Neural crest cell (in vitro differentiated cells): Measurements from ENCODE around the gene FNDC3B. TPM values are rescaled to one million over a fixed set of nuclear protein-coding genes. Genes with fewer than 3 reads are reported as not detected.

Experiments used
- DNase-seq: peaks from one replicate; pipeline ENCODE4 v3.0.0; 2021; ENCODE audit warnings: low read depth, mixed read lengths, low spot score
- H3K27ac Mint-ChIP-seq: one replicate; pipeline ENCODE4 v1.8.0; 2021; ENCODE audit warnings: mild to moderate bottlenecking, mixed read lengths; ENCODE audit not compliant: unreplicated experiment
- H3K27me3 Mint-ChIP-seq: 2 replicates; pipeline ENCODE4 v1.8.0; 2021; ENCODE audit warnings: low read depth, mild to moderate bottlenecking, mixed read lengths
- H3K36me3 Mint-ChIP-seq: 2 replicates; pipeline ENCODE4 v1.8.0; 2021; ENCODE audit warnings: low read depth, mild to moderate bottlenecking, mixed read lengths
- H3K4me1 Mint-ChIP-seq: 2 replicates; pipeline ENCODE4 v1.8.0; 2021; ENCODE audit warnings: mixed read lengths
- H3K4me3 Mint-ChIP-seq: one replicate; pipeline ENCODE4 v1.8.0; 2021; ENCODE audit warnings: mild to moderate bottlenecking, mixed read lengths
- H3K9me3 Mint-ChIP-seq: 2 replicates; pipeline ENCODE4 v1.8.0; 2021; ENCODE audit warnings: mixed read lengths
- CTCF ChIP-seq: fragments of 200-600 bp; sonication (generic); conservative IDR thresholded peaks from 2 replicates; pipeline ENCODE4 v1.5.0; 2021; ENCODE audit warnings: antibody characterized with exemption, mild to moderate bottlenecking
- total RNA-seq: library from RNA; stranded (reverse); gene quantifications from 2 replicates; pipeline ENCODE4 v1.2.1, GENCODE V29; 2021

The FNDC3B gene
- total RNA-seq, 1 donor from 2014 or later = 41.5 TPM

GRCh38 chr3:172262991-172263608 lies 223.7 kb downstream of the FNDC3B start:
- no peaks in the 10 kb centered on the region for H3K9me3 Mint-ChIP-seq
- H3K27ac Mint-ChIP-seq = no peak overlapping the region
- H3K4me1 Mint-ChIP-seq = peaks cover 48% of the 10 kb centered on the region
- H3K4me3 Mint-ChIP-seq = no peak overlapping the region
- peaks cover 12% of the 10 kb centered on the region for H3K36me3 Mint-ChIP-seq
- H3K27me3 Mint-ChIP-seq = no peaks in the 10 kb centered on the region
- DNase-seq = no peak
- TF ChIP-seq CTCF = no peak

GRCh38 chr3:172263781-172264486 lies 224.6 kb downstream of the FNDC3B start:
- H3K4me3 Mint-ChIP-seq = no peak overlapping the region
- H3K36me3 Mint-ChIP-seq = peaks cover 12% of the 10 kb centered on the region
- no peak for TF ChIP-seq CTCF
- H3K27me3 Mint-ChIP-seq = no peaks in the 10 kb centered on the region
- DNase-seq = no peak
- no peaks in the 10 kb centered on the region for H3K9me3 Mint-ChIP-seq
- no peak overlapping the region for H3K27ac Mint-ChIP-seq
- peaks cover 40% of the 10 kb centered on the region for H3K4me1 Mint-ChIP-seq

- Mint-ChIP-seq H3K9me3 (no peaks in the 10 kb centered on the region), H3K4me3 (no peak overlapping the region), H3K27ac (peak overlapping the region; percentile 7), H3K4me1 (peaks cover 25% of the 10 kb centered on the region), H3K27me3 (no peaks in the 10 kb centered on the region), H3K36me3 (peaks cover 17% of the 10 kb centered on the region)
- DNase-seq = no peak
- no peak for TF ChIP-seq CTCF
Measured at GRCh38 chr3:172266103-172266502, 226.7 kb downstream of the FNDC3B start.

GRCh38 chr3:172268425-172268824 lies 229.0 kb downstream of the FNDC3B start:
- Mint-ChIP-seq H3K27me3 (no peaks in the 10 kb centered on the region), H3K4me3 (no peak overlapping the region), H3K27ac (no peak overlapping the region), H3K9me3 (no peaks in the 10 kb centered on the region), H3K36me3 (peaks cover 16% of the 10 kb centered on the region), H3K4me1 (peaks cover 18% of the 10 kb centered on the region)
- DNase-seq = no peak
- no peak for TF ChIP-seq CTCF

- Mint-ChIP-seq H3K36me3 (peaks cover 16% of the 10 kb centered on the region), H3K27me3 (no peaks in the 10 kb centered on the region)
- no peak for DNase-seq
Measured at GRCh38 chr3:172268868-172269267, 229.5 kb downstream of the FNDC3B start.

More at GRCh38 chr3:172268868-172269267, 229.5 kb downstream of the FNDC3B start:
- no peak for TF ChIP-seq CTCF
- Mint-ChIP-seq H3K27ac (no peak overlapping the region), H3K4me3 (no peak overlapping the region), H3K4me1 (peaks cover 18% of the 10 kb centered on the region), H3K9me3 (no peaks in the 10 kb centered on the region)
